Fibroblast of villous mesenchyme (primary cell): ENCODE data around the gene HRK. TPM values are rescaled to one million over a fixed set of nuclear protein-coding genes. Genes with fewer than 3 reads are reported as not detected.
A peak's percentile ranks its signal among the peaks of the same experiment; 100 is the strongest.

ENCODE experiments used
- DNase-seq: peaks from one replicate; pipeline ENCODE4 v3.0.0-alpha.2; 2010; ENCODE audit warnings: low read depth
- H3K4me3 ChIP-seq: 2 replicates; pipeline ENCODE4 v1.5.1; 2011; ENCODE audit warnings: low read depth, mild to moderate bottlenecking, low read length
- CTCF ChIP-seq: IDR thresholded peaks from 2 replicates; pipeline ENCODE4 v1.5.1; 2012; ENCODE audit warnings: low read depth, mild to moderate bottlenecking, low read length; ENCODE audit not compliant: insufficient read depth
- total RNA-seq: library from RNA; depleted of rRNA; stranded (reverse); fragments of >200 nt; gene quantifications from 2 replicates; pipeline ENCODE4 v1.2.3, GENCODE V29; 2012

The HRK gene
- total RNA-seq, 1 donor = not detected

GRCh38 chr12:116922194-116922897, 41.1 kb upstream of the HRK start:
- H3K4me3 ChIP-seq = no peak overlapping the region
- no peak for TF ChIP-seq CTCF
- no peak for DNase-seq

- TF ChIP-seq CTCF = no peak
- no peak overlapping the region for H3K4me3 ChIP-seq
- DNase-seq = no peak
Measured at GRCh38 chr12:116920939-116921338, 39.7 kb upstream of the HRK start.

- DNase-seq = no peak
- TF ChIP-seq CTCF = no peak
- H3K4me3 ChIP-seq = no peak overlapping the region
Measured at GRCh38 chr12:116919706-116920485, 38.7 kb upstream of the HRK start.

GRCh38 chr12:116919247-116919661, 38.0 kb upstream of the HRK start:
- H3K4me3 ChIP-seq = no peak overlapping the region
- TF ChIP-seq CTCF = no peak
- DNase-seq = no peak

GRCh38 chr12:116918464-116918863, 37.2 kb upstream of the HRK start:
- H3K4me3 ChIP-seq = no peak overlapping the region
- no peak for TF ChIP-seq CTCF
- DNase-seq = no peak

- peak; percentile 90 for DNase-seq
- H3K4me3 ChIP-seq = no peak overlapping the region
- TF ChIP-seq CTCF = peak; percentile 50
Measured at GRCh38 chr12:116916714-116917114, 35.5 kb upstream of the HRK start.
